HL-60 (cell line): ENCODE measurements around the gene MGAT4C.
"Not testable (repeated sequence)": the region's sequence is repeated elsewhere in the genome, so short reads cannot be mapped to it uniquely, and the experiment has no call there.

Source experiments
- DNase-seq, 2 experiments: peaks; one replicate each; pipeline ENCODE4 v3.0.0-alpha.2; 2010 to 2020; ENCODE audit warnings: low read depth in 1 of 2, low spot score in 1 of 2
- H3K27ac ChIP-seq: fragments of 250-450 bp; sonication (Bioruptor Pico); replicated peaks from 2 replicates; pipeline ENCODE4 v1.5.1; 2020; ENCODE audit warnings: mild to moderate bottlenecking, moderate library complexity
- H3K27me3 ChIP-seq: fragments of 250-450 bp; sonication (Bioruptor Pico); 2 replicates; pipeline ENCODE4 v1.5.1; 2021; ENCODE audit warnings: mild to moderate bottlenecking, moderate library complexity; ENCODE audit not compliant: insufficient read depth, poor library complexity, severe bottlenecking
- H3K4me3 ChIP-seq: replicated peaks from 2 replicates; pipeline ENCODE4 v1.5.1; 2011; ENCODE audit warnings: mild to moderate bottlenecking, control low read depth, low read length; ENCODE audit not compliant: insufficient read depth
- GABPA ChIP-seq: IDR thresholded peaks from 2 replicates; pipeline ENCODE4 v1.6.1; 2012; ENCODE audit warnings: low read depth
- POLR2AphosphoS5 ChIP-seq: IDR thresholded peaks from 2 replicates; pipeline ENCODE4 v1.6.1; 2012; ENCODE audit warnings: low read depth
- SPI1 ChIP-seq: IDR thresholded peaks from 2 replicates; pipeline ENCODE4 v1.6.1; 2012; ENCODE audit warnings: low read depth, mild to moderate bottlenecking, borderline replicate concordance
- TF ChIP-seq, protein P1 (sequence below): IDR thresholded peaks from 2 replicates; pipeline ENCODE4 v1.6.1; 2012; ENCODE audit warnings: low read depth; ENCODE audit not compliant: insufficient replicate concordance
- TF ChIP-seq, protein P2 (sequence below): IDR thresholded peaks from one replicate; pipeline ENCODE4 v1.5.1; 2011; ENCODE audit warnings: low read length, control low read depth, inconsistent platforms; ENCODE audit not compliant: insufficient read depth

The MGAT4C gene

DNA sequence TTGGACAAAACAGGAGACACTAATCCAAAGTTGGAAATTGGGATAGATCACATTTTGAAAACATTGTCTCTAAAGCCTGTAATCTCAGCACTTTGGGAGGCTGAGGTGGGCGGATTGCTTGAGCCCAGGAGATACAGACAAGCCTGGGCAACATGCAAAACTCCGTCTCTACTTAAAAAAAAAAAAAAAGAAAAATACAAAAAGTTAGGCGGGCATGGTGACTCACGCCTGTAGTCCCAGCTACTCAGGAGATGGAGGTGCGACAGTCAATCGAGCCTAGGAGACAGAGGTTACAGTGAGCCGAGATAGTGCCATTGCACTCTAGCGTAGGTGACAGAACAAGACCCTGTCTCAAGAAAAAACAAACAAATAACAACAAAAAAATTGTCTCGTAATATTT, 152.1 kb downstream of the MGAT4C start:
- no peak for DNase-seq
- H3K27ac ChIP-seq: no peak overlapping the region
- H3K4me3 ChIP-seq: no peak overlapping the region
- TF ChIP-seq SPI1 (no peak), GABPA (no peak)
- TF ChIP-seq, protein P1, sequence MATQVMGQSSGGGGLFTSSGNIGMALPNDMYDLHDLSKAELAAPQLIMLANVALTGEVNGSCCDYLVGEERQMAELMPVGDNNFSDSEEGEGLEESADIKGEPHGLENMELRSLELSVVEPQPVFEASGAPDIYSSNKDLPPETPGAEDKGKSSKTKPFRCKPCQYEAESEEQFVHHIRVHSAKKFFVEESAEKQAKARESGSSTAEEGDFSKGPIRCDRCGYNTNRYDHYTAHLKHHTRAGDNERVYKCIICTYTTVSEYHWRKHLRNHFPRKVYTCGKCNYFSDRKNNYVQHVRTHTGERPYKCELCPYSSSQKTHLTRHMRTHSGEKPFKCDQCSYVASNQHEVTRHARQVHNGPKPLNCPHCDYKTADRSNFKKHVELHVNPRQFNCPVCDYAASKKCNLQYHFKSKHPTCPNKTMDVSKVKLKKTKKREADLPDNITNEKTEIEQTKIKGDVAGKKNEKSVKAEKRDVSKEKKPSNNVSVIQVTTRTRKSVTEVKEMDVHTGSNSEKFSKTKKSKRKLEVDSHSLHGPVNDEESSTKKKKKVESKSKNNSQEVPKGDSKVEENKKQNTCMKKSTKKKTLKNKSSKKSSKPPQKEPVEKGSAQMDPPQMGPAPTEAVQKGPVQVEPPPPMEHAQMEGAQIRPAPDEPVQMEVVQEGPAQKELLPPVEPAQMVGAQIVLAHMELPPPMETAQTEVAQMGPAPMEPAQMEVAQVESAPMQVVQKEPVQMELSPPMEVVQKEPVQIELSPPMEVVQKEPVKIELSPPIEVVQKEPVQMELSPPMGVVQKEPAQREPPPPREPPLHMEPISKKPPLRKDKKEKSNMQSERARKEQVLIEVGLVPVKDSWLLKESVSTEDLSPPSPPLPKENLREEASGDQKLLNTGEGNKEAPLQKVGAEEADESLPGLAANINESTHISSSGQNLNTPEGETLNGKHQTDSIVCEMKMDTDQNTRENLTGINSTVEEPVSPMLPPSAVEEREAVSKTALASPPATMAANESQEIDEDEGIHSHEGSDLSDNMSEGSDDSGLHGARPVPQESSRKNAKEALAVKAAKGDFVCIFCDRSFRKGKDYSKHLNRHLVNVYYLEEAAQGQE: no peak
- TF ChIP-seq, protein P2, sequence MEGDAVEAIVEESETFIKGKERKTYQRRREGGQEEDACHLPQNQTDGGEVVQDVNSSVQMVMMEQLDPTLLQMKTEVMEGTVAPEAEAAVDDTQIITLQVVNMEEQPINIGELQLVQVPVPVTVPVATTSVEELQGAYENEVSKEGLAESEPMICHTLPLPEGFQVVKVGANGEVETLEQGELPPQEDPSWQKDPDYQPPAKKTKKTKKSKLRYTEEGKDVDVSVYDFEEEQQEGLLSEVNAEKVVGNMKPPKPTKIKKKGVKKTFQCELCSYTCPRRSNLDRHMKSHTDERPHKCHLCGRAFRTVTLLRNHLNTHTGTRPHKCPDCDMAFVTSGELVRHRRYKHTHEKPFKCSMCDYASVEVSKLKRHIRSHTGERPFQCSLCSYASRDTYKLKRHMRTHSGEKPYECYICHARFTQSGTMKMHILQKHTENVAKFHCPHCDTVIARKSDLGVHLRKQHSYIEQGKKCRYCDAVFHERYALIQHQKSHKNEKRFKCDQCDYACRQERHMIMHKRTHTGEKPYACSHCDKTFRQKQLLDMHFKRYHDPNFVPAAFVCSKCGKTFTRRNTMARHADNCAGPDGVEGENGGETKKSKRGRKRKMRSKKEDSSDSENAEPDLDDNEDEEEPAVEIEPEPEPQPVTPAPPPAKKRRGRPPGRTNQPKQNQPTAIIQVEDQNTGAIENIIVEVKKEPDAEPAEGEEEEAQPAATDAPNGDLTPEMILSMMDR: no peak
- H3K27me3 ChIP-seq: no peaks in the 10 kb centered on the region

DNA sequence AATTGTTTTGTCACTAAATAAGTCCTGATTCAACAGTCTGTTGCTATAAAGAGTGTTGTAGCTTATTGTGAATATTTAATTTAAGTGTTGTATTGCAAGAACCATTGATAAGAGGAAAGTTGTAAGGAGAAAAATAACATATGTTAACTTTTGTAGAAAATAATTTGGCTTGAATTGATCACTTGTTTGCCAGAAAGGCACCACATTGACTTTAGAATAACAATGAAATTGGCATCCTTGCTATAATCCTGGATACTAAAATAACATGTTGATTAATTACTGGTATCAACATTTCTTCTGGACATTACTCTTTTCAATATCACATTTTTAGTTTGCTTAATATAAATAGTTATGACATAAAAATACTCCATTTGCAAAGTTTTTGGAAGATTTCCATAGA, 159.0 kb downstream of the MGAT4C start:
- Histone ChIP-seq H3K27ac (no peak overlapping the region), H3K27me3 (no peaks in the 10 kb centered on the region), H3K4me3 (no peak overlapping the region)
- DNase-seq: no peak
- TF ChIP-seq POLR2AphosphoS5 (no peak), SPI1 (no peak), GABPA (no peak)
- TF ChIP-seq, protein P1: no peak
- TF ChIP-seq, protein P2: no peak

DNA sequence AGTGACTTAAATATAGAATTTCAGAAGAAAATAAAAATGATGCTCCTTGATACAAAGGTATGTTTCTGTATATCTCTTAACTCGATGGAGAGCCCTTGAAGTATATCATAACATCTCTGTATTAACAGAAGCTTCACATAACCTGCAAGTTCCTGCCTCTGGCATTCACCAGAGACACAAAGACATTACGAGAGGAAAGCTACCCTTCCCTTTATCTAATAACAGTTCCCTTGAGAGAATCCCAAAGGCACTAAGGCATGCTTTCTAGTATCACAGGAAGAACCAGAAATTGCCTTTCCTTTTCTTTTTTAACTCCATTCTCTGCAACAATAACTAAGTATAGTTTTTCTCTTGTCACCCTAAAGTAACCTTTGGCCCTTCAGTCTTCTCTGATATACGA, 164.5 kb downstream of the MGAT4C start:
- Histone ChIP-seq H3K4me3 (no peak overlapping the region), H3K27me3 (no peaks in the 10 kb centered on the region), H3K27ac (no peak overlapping the region)
- no peak for DNase-seq
- TF ChIP-seq GABPA (no peak), POLR2AphosphoS5 (no peak)
- TF ChIP-seq, protein P2: no peak

DNA sequence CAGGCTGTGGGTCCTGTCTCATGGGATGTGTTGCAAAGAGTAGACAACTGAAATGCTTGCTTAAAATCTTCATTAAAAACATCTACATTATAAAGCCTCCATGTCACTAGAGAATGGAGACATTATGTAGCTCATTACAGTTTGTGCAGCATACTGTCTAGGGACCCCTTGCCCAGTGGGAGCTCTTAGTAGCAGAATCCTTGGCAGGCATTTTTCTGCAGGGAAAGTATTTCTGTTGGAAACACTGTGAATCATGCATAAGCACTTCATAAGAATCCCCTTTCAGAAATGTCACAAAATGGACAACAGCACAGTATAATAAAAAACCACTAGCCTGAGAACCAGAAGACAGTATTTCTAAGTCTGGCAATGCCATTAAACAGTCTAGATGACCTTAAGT, 174.3 kb downstream of the MGAT4C start:
- no peak overlapping the region for H3K27ac ChIP-seq
- no peak for TF ChIP-seq GABPA
- TF ChIP-seq, protein P1: no peak
- no peak for TF ChIP-seq POLR2AphosphoS5
- no peak for TF ChIP-seq SPI1
- TF ChIP-seq, protein P2: no peak
- H3K4me3 ChIP-seq: no peak overlapping the region
- DNase-seq: no peak
- H3K27me3 ChIP-seq: no peaks in the 10 kb centered on the region

DNA sequence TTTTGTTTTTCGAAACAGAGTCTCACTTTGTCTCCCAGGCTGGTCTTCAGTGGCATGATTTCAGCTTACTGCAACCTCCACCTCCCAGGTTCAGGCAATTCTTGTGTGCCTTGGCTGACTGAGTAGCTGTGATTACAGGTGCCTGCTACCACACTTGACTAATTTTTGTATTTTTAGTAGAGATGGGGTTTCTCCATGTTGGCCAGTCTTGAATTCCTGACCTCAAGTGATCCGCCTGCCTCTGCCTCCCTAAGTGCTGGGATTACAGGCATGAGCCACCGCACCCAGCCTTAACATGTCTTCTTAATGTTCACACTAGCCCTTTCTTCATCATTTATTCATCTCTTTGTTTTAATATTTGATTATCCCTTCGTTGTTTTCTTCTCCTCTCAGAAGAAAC, 197.1 kb downstream of the MGAT4C start:
- H3K27me3 ChIP-seq, DNase-seq, H3K27ac ChIP-seq, H3K4me3 ChIP-seq: not testable (repeated sequence)
